T-helper 22 cell (primary cell): ENCODE measurements around the gene TSGA10IP.
A peak's percentile ranks its signal among the peaks of the same experiment; 100 is the strongest.

Experiments
- DNase-seq: peaks from one replicate; pipeline ENCODE4 v3.0.0-alpha.2; 2020; ENCODE audit warnings: low read depth

Gene TSGA10IP

DNA sequence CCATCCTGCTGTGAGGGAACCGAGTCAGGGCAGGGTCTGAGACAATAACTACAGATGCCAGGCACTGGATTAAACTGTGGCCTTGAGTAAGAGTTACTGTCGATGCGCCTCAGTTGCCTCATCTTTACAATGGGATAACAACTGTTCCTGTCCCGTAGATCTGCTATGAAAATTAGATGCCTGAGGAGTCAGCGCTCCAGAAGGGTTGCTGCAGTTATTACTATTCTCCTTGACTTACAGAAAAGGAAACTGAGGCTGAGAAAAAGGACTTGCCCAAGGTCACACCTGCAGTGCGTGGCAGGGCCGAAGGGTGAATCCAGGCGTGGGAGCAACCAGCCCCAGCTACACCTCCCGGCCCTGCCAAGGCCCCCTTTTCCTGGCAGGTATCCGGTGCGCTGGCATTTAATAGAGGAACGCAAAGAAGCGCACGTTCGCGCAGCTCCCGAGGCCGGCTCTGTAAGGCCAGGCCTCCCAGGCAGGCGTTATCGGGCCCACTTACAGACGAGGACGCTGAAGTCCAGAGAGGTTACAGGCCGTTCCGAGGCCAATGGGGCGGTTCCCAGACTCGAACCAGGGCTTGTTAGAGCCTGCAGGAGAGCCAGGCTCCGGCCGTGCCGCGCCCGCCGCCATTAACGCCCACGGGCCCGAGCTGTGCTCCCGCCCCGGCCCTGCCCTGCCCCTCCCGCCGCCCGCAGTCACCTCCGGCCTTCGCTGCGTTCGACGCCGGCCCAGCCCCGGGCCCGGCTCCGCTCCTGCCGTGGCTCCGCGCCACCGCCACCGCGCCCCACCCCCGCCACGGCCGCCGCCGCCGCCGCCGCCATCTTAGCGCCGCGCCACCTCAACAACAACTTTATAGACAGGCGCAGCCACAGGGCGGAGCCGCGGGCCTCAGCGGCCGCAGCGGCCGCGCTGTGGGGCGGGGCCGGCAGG, 26.8 kb upstream of the TSGA10IP start, which contains the start of gene C11orf68:
C11orf68 (minus strand) TSS at position 852 of the 930 bp plus-strand sequence; CDS start at position 821, 31 bp downstream.
- no peak for DNase-seq

DNA sequence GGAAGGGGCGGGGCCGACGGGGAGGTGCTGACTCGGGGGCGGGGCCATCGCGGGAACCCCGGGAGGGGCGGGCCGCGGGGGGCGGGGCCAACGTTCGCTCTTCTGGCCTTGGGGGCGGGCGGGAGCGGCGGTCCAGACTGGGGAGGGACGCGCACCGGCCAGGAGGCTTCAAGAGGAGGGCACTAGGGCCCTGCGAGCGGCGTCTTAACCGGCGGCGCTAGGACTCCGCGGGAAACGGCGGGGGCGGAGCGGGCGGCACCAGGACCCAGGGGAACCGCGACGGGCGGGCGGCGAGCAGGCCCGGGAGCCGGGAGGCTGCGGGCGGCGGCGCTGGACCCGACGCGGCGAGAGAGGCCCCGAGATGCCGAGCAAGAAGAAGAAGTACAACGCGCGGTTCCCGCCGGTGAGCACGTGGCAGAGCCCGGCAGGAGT, 26.1 kb upstream of the TSGA10IP start, which contains the start of gene DRAP1:
DRAP1 (plus strand) TSS at position 286 of the 432 bp plus-strand sequence; CDS start at position 362, 76 bp downstream.
- DNase-seq, result peak; percentile 99

DNA sequence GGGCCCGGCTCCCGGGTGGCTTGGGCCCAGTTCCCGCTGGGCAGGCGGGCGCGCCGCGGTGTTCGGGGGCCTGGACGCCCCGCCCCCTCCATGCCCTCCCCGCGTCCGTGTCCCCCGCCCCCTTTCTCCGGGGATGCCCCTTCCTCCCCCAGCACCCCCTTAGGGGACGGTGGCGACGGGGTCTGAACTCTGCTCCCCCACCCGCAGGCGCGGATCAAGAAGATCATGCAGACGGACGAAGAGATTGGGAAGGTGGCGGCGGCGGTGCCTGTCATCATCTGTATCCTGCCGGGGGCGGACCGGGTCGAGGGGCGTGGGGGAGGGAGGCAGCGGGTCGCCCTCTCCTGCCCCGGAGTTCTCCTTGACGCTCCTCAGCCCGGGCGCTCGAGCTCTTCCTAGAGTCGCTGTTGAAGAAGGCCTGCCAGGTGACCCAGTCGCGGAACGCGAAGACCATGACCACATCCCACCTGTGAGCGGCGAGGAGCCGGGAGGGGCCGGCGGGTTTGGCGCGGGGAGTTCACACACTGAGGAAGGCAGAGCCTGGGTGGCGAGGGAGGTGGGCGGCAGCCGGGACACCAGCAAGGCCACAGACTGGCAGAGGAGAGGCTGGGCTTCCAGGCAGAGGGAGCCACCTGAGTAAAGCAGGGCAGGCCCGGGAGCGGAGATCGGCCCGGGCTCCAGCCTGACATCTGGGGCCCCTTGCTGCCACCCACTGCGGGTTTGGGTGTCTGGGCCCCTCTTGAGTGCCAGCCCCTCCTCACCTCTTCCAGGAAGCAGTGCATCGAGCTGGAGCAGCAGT, 25.5 kb upstream of the TSGA10IP start:
- DNase-seq, result peak; percentile 64

DNA sequence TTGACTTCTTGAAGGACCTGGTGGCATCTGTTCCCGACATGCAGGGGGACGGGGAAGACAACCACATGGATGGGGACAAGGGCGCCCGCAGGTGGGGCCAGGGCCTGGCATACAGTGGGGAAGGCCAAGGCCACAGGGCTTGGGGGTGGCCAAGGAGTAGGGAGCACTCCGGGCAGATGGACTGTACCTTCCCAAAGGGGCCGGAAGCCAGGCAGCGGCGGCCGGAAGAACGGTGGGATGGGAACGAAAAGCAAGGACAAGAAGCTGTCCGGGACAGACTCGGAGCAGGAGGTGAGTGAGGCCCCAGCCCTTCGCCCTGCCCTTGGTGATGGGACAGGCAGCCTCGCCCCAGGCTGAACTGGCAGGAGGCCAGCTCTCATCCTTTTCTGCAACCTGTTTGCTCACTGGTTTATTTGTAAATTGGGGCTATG, 24.9 kb upstream of the TSGA10IP start:
- no peak for DNase-seq

DNA sequence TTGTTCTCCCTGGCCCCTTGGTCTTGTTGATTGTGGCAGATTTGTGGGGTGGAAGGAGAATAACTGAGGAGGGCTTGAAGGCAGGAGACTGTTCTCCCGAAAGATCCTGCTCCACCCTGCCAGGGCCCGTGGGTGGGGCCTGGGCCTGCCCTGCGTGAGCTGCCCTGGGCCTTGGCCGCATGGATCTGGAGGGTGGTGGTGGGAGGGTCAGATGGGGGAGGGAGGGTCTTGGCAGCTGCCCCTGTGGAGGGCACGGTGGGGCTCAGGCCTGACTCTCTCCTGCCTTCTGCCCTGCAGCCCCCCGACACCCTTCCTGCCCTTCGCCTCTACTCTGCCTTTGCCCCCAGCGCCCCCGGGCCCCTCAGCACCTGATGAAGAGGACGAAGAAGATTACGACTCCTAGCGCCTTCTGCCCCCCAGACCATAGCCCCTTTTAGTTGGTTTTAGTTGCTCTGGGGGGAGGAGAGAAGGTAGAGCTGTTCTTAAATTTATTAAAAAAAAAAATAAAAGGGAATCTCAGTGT, 24.2 kb upstream of the TSGA10IP start:
- no peak for DNase-seq

DNA sequence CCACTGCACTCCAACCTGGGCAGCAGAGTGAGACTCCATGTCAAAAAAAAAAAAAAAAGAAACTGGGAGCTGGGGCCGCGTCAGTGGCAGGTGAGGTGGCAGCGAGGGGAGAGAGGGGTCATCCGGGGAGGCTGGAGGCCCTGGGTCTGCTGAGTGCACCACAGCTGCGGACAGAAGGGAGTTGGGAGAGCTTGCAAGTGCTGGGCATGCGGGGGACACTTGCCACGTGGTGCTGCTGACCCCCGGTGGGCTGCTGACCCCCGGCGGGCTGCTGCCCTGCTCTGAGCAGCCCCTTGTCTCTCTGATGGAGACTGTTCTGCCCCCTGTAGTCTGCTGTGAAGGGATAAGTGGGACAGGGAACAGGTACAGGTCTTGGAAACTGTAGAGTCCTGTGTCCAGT, 23.4 kb upstream of the TSGA10IP start:
- DNase-seq, result no peak

DNA sequence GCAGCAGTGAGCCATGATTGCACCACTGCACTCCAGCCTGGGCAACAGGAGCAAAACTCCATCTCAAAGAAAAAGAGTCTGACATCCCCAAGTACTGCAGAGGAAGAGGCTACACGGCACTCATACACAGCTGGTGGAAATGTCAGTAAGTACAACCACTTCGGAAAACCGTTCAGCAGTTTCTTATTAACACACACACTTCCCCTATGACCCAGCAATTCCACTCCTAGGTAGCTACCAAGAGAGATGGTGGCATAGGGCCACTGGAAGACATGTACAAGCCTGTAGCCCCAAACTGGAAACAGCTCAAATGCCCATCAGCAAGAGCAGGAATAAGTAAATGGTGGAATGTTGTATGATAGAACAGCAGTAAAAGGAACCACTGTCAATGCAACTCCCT, 22.7 kb upstream of the TSGA10IP start:
- DNase-seq, result no peak

DNA sequence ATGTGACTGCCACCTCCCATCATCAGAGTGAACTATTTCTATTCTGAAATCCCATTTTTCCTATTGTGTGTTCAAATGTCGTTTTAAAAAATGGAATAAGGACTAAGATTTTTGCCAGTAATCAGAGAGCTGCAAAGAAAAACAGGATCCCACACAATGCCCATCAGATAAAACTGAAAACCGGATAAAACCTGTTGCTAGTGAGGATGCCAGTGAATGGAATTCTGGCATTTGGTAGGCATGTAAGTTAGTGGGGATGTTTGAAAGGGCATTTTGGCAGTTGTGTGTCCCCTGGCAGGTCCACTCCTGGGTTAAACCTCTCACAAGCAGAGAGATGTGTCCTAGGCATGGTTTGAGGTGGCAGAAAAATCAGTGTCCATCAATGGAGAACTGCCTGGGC, 19.9 kb upstream of the TSGA10IP start:
- DNase-seq, result no peak

DNA sequence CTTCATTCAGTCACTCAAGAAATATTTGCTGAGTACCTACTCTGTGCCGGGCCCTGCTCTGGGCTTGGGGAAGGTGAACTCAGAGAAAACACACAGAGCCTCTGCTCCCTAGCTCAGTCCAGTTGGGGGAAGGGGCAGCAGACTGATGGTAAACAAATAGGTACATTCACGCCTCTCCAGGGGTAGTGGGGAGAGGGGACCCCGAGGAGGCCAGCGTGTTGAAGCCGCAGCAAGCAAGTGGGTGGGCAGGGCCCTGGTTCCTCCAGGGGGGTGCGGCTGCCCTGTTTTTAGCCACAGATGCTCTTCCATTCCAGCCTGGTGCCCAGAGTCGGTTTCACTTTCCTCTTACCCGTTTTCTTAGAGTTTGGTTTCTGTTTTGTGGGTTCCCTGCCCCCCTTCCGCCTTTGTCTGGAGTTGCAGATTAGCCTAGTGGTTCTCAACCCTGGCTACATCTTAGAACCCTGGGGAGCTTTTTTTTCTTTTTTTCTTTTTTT, 17.3 kb upstream of the TSGA10IP start:
- peak; percentile 55 for DNase-seq

DNA sequence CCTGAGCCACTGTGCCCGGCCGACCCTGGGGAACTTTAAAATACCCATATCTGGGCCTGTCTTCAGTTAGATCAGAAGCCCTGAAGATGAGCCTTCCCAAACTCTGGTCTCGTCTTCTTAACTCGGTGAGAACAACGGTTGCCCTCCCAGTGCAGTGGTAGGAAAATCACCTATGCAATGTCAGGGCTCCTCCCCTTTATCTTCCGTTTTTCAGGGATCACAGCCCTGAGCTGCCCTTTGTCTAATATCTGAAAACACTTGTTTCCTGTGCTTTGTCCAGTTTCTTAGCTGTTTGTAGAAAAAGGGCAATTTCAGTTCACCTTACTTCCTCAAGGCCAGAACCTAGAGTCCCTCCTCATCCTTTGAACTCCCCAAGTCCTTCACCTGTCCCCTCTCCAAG, 16.6 kb upstream of the TSGA10IP start:
- no peak for DNase-seq

DNA sequence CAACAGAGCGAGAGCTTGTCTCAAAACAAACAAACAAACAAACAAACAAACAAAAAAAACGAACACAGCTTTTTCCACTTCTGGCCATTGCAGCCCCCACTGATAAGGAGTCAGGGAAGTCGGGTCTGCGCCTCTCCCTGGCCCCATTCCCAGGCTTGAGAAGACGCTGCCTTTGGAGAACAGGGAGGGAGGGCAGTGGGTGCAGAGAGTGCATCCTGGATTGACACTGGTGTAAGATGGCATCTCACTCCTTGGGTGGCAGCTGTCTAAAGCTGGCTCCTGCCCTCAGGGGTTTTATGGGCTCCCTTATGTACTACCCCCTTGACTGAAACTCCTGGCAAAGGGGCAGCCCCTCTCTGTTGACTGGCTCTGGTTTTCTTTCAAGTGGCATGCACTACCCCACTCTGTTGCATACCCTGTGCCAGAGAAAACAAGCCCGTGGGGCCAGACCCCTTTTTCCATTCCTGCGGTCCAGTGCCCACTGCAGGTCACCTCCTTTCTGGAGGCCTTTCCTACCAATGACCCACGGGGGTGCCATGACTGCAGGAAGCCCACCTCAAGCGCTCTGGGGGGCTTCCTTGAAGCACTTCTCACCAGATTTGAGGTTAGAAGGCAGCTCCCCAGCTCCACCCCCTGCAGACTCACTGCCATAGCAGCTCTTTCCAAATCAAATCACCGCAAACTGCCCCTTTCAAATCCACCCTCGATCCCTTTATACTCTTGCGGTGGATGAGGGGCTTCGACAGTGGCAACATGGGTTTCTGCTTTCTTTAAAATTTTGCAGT, 13.3 kb upstream of the TSGA10IP start:
- no peak for DNase-seq

DNA sequence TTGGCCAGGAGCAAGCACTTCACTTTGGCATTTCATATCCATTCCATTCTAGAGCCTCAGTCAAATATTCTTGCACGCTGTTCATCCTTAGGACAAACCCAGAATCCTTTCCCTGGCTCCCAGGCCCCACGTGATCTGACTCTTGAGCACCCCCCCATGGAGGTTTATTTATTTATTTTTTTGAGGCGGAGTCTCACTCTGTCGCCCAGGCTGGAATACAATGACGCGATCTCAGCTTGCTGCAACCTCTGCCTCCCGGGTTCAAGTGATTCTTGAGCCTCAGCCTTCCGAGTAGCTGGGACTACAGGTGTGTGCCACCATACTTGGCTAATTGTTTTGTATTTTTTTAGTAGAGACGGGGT, 12.7 kb upstream of the TSGA10IP start:
- DNase-seq, result no peak

DNA sequence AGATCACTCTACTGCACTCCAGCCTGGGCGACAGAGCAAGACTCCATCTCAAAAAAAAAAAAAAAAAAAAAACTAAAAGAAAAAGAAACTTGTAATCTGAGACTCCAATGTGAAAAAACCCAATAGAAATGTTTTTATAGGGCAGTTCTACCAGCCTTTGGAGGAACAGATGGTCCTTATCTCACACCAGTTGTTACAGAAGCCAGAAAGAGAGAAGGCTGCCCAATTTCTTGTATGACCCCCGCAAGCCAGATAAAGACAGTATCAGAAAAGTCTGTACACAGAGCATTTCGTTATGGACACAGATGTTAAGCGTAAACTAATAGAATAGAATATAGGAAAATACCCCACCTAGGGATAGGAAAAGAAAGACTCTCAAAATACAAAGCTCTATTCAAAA, 11.3 kb upstream of the TSGA10IP start:
- no peak for DNase-seq

DNA sequence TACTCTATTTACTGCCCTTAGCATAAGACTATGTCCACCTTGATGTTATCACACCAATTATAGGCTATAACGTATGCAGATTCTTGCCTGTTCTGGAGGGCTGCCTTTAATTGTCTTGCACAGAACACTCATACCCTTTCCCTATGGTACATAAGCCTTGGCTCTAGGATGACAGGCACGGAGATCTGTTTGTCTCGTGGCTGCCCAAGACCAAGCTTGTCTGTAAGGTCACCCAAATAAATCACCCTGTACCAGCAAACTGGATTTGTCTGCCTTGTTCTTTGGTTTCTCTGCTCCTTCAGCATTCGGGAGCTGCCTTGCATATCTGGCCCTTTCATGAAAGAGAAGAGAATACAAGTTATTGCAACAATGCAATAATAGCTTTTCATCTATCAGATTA, 7.5 kb upstream of the TSGA10IP start:
- no peak for DNase-seq

DNA sequence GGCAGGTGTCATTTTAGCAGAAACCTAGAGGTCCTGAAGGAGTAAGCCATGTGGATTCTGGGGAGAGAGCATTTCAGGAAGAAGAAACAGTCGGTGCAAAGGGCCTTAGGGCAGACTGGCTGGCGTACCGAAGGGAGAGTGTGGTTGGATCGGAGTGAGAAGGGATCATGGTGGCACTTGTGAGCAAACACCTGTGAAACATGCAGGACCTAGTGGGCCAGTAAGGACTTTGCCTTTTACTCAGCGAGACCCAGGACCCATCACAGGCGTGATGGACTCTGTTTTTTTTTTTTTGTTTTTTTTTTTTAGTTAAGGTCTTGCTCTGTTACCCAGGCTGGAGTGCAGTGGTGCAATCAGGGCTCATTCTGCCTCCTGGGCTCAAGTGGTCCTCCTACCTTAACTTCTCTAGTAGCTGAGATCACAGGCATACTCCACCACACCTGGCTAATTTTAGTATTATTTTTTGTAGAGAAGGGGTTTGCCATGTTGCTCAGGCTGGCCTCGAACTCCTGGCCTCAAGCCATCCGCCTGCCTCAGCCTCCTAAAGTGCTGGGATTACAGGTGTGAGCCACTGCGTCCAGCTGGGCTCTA, 3.5 kb upstream of the TSGA10IP start:
- no peak for DNase-seq

DNA sequence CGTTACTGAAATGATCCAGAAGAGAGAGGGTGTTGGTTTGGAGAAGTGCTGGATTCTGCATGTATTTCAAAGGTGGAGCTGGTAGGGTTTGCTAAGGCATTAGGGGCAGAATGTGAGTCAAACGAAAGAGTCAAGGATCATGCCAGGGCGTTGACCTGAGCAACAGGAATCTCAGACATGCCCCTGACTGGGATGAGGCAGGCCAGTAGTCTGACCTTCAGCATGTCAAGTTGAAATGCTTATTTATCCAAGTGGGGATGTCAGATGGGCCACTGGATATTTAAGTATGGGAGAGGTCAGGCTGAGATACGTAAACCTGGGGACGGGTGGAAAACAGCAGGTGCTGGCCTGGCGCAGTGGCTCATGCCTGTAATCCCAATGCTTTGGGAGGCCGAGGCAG, 2.7 kb upstream of the TSGA10IP start:
- DNase-seq, result no peak

DNA sequence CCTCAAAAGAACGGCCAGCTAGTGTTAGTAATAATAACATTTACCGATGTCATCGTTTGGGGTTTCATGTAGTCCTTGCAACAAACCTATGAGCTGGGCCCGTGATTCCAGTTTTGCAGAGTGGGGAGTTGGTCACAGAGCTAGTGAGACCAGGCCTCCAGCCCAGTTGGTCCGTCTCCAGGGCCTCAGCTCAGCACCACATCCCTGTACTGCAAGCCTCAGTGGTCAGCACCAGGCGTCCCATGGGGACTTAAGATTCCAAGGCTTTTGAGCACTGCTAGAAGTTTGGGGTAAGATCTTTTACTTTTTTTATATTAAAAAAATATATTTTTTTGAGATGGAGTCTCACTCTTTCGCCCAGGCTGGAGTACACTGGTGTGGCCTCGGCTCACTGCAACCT, 1.1 kb upstream of the TSGA10IP start:
- no peak for DNase-seq

DNA sequence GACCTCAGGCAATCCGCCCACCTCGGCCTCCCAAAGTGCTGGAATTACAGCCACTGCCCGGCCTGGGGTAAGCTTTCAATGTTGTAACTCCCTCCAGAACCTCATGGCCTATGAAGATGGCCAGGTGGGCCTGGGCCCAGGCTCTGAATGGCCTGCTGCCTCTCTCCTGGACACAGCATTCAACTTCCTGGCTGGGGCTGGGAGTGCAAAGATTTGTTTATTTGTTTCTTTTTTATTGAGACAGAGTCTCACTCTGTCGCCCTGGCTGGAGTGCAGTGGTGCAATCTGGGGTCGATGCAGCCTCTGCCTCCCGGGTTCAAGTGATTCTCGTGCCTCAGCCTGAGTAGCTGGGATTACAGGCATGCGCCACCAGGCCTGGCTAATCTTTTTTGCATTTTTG, 513 bp upstream of the TSGA10IP start:
- no peak for DNase-seq

DNA sequence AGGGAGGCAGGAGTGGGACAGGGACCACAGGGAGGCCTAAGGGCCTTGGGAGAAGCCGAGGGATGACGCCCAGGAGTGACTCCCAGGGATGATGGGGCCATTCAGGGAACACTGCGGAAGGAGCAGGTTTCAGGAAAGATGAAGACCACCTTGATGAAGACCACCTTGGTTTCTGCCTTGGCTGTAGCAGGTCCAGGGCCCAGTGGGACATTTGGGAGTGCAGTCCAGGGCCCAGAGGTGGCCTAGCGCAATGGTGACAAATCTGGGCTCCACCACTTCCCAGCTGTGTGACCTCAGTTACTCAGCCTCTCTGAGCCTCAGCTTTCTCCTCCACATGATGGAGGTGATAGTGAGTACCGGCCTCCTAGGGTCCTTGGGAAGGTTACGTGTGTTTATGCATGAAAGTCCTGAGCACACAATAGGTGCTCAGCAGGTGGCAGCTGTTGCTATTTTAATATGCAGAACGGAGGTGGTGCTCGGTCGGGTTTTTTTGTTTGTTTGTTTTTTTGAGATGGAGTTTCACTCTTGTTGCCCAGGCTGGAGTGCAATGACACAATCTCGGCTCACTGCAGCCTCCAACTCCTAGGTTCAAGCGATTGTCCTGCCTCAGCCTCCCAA, 770 bp downstream of the TSGA10IP start:
- no peak for DNase-seq

DNA sequence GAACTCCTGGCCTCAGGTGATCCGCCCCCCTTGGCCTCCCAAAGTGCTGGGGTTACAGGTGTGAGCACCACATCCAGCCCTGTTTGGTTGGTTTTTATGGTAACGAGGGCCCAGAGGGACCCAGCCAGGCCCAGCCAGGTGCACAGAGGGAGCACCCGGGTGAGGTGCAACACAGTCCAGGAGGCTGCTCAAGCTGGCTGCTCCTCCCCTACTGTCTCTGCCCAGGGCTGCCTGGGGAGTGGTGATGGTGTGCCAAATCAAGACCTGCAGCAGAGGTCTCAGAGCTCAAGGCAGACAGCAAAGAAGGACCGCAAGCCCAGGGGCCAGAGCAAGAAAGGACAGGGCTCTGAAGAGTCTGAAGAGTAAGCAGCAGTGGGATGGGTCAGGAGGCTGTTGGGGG, 1.4 kb downstream of the TSGA10IP start:
- DNase-seq, result no peak

DNA sequence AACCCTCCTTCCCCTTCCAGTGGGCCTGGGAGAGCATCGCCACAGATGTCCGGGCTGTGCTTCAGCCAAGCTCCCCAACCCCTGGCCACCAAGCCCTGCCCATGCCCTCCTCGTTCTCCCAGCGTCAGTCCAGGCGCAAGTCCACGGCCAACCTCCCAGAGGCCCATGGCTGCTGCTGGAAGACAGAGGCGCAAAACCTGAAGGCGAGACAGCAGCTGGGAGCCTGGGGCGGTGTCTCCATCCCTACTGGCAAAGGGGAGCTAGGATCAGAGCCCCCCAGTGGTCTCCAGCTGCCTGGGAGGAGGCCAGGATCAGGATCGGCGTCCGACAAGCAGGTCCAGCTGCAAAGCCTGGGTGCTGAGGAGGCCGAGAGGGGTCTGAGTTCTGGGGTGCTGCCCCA, 1.9 kb downstream of the TSGA10IP start:
- DNase-seq, result no peak
